Memory B cell (primary cell): ENCODE measurements around the gene CLPTM1L.
"Not testable (repeated sequence)": the region's sequence is repeated elsewhere in the genome, so short reads cannot be mapped to it uniquely, and the experiment has no call there.

Source experiments
- ATAC-seq: fragments of 150-1000 bp; cut with Tn5 transposase; 2 replicates; pipeline ENCODE4 v1.10.0; 2021; ENCODE audit warnings: low read depth, mild to moderate bottlenecking, moderate library complexity
- DNase-seq, 2 donors: peaks; one replicate each; pipeline ENCODE4 v3.0.0; 2022; ENCODE audit warnings: low spot score in 2 of 2
- H3K27ac Mint-ChIP-seq: one replicate; pipeline ENCODE4 v1.8.0; 2022; ENCODE audit warnings: mild to moderate bottlenecking, moderate library complexity, mixed read lengths
- H3K27me3 Mint-ChIP-seq: one replicate; pipeline ENCODE4 v1.8.0; 2022; ENCODE audit warnings: mixed read lengths
- H3K36me3 Mint-ChIP-seq: one replicate; pipeline ENCODE4 v1.8.0; 2022; ENCODE audit warnings: mild to moderate bottlenecking, mixed read lengths
- H3K4me1 Mint-ChIP-seq: one replicate; pipeline ENCODE4 v1.8.0; 2022; ENCODE audit warnings: mixed read lengths
- H3K4me3 Mint-ChIP-seq: one replicate; pipeline ENCODE4 v1.8.0; 2022; ENCODE audit warnings: mild to moderate bottlenecking, moderate library complexity, mixed read lengths
- H3K9me3 Mint-ChIP-seq: one replicate; pipeline ENCODE4 v1.8.0; 2022; ENCODE audit warnings: mixed read lengths

The CLPTM1L gene

DNA sequence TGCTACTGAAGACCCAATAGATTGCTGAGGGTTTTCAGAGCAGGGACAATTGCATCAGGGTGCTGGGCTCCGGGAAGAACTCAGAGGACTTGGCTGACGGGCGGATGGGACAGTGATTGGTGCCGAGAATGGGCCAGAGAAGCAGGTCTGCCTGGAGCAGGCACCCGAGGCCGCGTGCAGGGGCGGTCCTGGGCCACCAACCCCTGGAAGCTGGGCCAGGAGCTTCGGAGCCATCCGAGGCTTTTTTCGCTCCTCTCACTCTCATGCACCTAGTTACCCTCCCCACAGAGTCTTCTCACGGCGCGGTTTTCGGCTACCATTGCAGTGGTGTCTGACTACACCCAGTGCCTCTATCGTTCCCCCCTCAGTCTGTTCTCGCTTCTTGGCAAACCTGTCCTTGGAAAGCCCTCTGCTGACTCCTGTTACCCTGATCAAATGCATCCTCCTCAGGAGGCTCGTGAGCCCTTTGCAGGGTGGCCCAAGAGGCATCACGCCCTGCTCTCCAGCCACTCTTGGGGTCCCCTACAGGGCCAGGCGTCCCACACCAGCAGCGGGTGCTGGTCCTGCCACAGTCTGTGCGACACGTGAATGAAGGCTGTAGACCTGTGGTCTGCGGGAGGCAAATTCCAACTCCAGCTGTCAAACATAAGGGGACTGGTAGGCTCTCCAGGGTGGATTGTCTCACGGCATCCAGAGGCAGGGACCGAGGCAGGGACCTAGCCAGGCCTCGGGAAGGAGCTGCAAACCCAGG is 1.2 kb upstream of the CLPTM1L start:
- Mint-ChIP-seq H3K9me3 (no peaks in the 10 kb centered on the region), H3K27me3 (no peaks in the 10 kb centered on the region), H3K27ac (peak overlapping the region; percentile 68), H3K36me3 (peaks cover 4% of the 10 kb centered on the region), H3K4me1 (peaks cover 24% of the 10 kb centered on the region), H3K4me3 (peak overlapping the region; percentile 91)
- DNase-seq (no peak), ATAC-seq (no peak)

DNA sequence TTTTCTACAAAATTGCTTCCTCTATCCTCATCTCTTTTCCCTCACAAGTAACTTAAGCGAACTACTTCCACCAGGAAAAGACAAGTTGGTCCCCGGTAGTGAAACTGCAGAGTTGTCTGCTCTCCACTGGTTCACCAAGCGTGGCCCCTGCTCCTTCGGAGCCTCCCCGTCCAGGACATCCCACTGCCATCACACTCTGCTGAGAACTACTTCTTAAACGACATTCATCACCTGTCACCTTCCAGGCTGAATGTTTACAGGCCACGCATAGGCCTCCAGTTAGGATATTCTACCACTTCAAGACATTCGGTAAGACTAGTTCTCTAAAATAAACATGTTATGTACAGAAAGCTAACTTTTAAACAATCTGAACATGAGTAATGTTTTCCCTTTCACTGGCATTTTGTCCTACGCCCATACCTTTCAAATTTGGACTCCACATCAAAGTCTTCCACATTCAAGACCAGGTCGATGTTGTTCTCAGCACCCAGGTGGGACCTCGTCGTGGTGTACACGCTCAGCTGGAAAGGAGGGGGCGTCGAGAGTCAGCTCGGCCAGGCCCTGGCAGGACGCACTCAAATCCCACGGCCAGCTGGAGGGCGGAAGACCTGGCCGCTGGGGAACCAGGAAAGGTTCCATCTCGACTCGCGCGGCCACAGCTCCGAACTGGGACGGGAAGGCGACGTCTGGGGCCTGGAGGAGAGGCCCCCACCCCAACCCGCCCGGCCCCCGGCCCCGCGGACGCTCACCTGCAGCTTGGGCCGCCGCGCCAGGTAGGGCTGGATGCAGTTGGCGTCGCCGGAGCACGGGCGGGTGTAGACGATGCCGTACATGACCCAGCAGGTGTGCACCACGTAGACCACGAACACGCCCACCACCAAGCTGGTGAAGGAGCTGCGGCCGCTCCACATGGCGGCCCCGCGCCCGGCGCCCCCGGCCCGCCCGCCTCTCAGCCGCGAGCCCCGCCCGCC is 683 bp downstream of the CLPTM1L start:
- peaks cover 25% of the 10 kb centered on the region for H3K4me1 Mint-ChIP-seq

DNA sequence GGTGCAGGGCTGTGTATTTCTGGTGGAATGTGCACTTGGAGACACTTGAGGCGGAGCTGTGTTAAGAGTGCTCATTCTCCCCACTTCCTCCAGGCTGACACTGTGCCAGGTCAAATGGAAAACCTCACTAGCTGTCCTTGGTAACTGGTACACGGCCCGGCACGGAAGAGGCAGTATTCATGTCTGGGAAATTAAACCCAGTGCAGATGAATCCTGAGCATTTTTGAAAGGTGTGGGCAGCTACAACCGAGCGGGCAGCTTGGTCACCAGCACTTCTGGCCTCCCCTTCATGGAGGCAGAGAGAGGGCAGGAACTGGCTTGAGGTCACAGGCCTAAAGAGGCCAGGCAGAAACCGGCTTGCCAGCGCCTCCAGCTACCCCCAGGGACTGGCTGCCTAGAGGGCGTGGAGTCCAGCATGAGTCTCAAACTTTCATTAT is 1.6 kb downstream of the CLPTM1L start:
- Mint-ChIP-seq H3K4me3 (peak overlapping the region; percentile 74), H3K27me3 (no peaks in the 10 kb centered on the region), H3K9me3 (no peaks in the 10 kb centered on the region), H3K36me3 (peaks cover 10% of the 10 kb centered on the region), H3K4me1 (peaks cover 25% of the 10 kb centered on the region), H3K27ac (peak overlapping the region; percentile 60)
- no peak for DNase-seq
- no peak for ATAC-seq

More for the DNA sequence above, 683 bp downstream of the CLPTM1L start:
- peak overlapping the region; percentile 82 for H3K4me3 Mint-ChIP-seq
- H3K27ac Mint-ChIP-seq, result peak overlapping the region; percentile 89
- DNase-seq (no peak), ATAC-seq (peak; percentile 28)
- H3K27me3 Mint-ChIP-seq, result no peaks in the 10 kb centered on the region
- H3K36me3 Mint-ChIP-seq, result peaks cover 10% of the 10 kb centered on the region
- no peaks in the 10 kb centered on the region for H3K9me3 Mint-ChIP-seq

DNA sequence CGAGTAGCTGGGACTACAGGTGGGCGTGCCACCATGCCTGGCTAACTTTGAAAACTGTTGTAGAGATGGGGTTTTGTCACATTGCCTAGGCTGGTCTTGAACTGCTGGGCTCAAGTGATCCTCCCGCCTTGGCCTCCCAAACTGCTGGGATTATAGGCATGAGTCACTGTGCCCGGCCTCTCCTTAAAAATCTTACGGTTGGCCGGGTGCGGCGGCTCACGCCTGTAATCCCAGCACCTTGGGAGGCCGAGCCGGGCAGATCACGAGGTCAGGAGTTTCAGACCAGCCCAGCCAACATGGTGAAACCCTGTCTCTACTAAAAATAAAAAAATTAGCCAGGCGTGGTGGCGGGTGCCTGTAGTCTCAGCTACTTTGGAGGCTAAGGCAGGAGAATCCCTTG is 2.2 kb downstream of the CLPTM1L start:
- H3K36me3 Mint-ChIP-seq, result peaks cover 10% of the 10 kb centered on the region
- peaks cover 25% of the 10 kb centered on the region for H3K4me1 Mint-ChIP-seq
- ATAC-seq, H3K27me3 Mint-ChIP-seq, H3K9me3 Mint-ChIP-seq, DNase-seq, H3K4me3 Mint-ChIP-seq: not testable (repeated sequence)
- H3K27ac Mint-ChIP-seq, result peak overlapping the region; percentile 60

DNA sequence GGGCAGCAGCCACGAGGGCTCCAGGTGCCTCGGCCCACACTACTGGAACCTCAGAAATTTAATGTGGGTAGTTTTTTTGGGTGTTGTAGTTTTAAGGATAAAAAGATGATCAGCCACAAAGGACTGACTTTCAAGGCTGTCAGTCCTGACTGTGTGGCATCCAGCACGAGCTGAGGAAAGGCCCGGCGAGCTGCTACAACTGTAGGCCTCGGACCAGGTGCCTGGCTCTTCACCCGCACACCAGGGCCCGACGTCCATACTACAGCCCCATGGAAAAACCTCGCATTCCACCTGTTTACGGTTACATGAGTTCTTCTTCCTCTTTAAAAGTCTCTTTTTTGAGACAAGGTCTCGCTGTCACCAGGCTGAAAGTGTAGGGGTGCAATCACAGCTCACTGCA is 2.6 kb downstream of the CLPTM1L start:
- ATAC-seq, result no peak
- no peak for DNase-seq
- Mint-ChIP-seq H3K9me3 (no peaks in the 10 kb centered on the region), H3K36me3 (peaks cover 10% of the 10 kb centered on the region), H3K4me3 (peak overlapping the region; percentile 62), H3K27me3 (no peaks in the 10 kb centered on the region), H3K4me1 (peaks cover 25% of the 10 kb centered on the region), H3K27ac (peak overlapping the region; percentile 65)

DNA sequence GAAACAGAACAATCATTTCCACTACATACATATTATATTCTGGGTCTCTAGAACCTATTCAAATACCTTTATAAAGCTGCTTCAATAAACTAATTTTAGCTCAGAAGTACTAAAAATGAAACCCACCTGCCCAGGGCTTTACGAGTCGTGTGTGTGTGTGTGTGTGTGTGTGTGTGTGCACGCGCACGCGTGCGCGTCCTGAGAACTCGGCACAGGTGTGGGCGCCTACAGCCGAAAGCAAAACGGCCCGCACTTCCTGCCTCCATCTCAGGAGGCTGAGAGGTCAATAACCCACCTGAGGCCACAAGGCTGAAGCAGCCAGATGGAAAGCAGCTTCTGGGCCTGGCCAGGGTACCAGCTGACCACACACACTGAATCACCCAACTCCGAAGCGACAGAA is 3.0 kb downstream of the CLPTM1L start:
- no peaks in the 10 kb centered on the region for H3K27me3 Mint-ChIP-seq
- peak overlapping the region; percentile 62 for H3K4me3 Mint-ChIP-seq
- H3K9me3 Mint-ChIP-seq, result no peaks in the 10 kb centered on the region
- H3K27ac Mint-ChIP-seq, result peak overlapping the region; percentile 65
- DNase-seq (no peak), ATAC-seq (no peak)
- peaks cover 10% of the 10 kb centered on the region for H3K36me3 Mint-ChIP-seq
- peaks cover 25% of the 10 kb centered on the region for H3K4me1 Mint-ChIP-seq

DNA sequence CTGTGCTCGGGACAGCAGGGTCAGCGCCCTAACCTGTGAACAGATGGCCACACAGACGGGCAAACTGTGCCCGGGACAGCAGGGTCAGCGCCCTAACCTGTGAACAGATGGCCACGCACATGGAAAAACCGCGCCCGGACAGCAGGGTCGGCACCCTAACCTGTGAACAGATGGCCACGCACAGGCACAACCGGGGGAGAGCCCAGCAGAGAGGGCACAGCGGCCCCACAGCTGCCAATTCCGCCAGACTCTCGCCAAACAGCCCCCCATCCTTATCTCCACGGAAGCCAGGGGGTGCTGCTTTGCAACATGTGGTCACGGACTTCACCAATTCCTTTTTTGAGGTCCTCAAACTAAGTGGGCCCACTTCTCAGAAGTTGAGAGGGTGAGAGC is 5.1 kb downstream of the CLPTM1L start:
- Mint-ChIP-seq H3K36me3 (peaks cover 19% of the 10 kb centered on the region), H3K4me1 (peaks cover 31% of the 10 kb centered on the region)
- H3K9me3 Mint-ChIP-seq, DNase-seq, ATAC-seq, H3K27me3 Mint-ChIP-seq, H3K4me3 Mint-ChIP-seq, H3K27ac Mint-ChIP-seq: not testable (repeated sequence)

DNA sequence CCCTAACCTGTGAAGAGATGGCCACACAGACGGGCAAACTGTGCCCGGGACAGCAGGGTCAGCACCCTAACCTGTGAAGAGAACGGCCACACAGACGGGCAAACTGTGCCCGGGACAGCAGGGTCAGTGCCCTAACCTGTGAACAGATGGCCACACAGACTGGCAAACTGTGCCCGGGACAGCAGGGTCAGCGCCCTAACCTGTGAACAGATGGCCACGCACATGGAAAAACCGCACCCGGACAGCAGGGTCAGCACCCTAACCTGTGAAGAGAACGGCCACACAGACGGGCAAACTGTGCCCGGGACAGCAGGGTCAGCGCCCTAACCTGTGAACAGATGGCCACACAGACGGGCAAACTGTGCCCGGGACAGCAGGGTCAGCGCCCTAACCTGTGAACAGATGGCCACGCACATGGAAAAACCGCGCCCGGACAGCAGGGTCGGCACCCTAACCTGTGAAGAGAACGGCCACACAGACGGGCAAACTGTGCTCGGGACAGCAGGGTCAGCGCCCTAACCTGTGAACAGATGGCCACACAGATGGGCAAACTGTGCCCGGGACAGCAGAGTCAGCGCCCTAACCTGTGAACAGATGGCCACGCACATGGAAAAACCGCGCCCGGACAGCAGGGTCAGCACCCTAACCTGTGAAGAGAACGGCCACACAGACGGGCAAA is 5.6 kb downstream of the CLPTM1L start:
- not testable (repeated sequence) for H3K27me3 Mint-ChIP-seq, H3K4me3 Mint-ChIP-seq, DNase-seq, ATAC-seq, H3K27ac Mint-ChIP-seq, H3K9me3 Mint-ChIP-seq
- Mint-ChIP-seq H3K4me1 (peaks cover 31% of the 10 kb centered on the region), H3K36me3 (peaks cover 19% of the 10 kb centered on the region)

DNA sequence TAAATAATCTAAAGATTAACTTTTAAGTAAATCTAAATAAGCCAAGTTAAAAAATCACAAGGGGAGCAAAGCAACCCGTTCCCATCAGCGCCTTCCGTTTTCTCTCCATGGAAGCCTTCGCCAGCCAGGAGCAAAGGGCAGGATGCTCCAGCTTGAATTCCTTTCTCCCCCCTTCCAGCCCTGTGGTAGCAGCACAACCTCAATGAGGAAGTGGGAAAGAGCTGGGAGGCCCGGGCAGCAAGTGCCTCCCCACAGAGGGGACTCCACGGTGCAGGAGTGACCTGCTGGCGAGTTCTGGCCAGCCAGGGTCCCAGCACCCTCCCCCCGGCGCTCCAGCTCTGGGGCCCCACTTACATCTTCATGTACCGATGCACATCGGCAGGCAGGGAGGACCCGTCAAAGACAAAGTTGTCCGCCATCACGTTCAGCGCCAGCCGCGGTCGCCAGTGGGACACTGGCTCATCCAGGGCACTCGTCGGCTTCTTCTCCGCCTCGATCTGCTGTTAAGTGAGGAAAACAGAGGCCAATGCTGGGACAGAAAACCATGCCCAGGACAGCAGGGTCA is 6.3 kb downstream of the CLPTM1L start:
- peaks cover 25% of the 10 kb centered on the region for H3K4me1 Mint-ChIP-seq
- no peaks in the 10 kb centered on the region for H3K27me3 Mint-ChIP-seq
- H3K27ac Mint-ChIP-seq, result no peak overlapping the region
- ATAC-seq (no peak), DNase-seq (no peak)
- no peaks in the 10 kb centered on the region for H3K9me3 Mint-ChIP-seq
- no peak overlapping the region for H3K4me3 Mint-ChIP-seq
- H3K36me3 Mint-ChIP-seq, result peaks cover 19% of the 10 kb centered on the region

DNA sequence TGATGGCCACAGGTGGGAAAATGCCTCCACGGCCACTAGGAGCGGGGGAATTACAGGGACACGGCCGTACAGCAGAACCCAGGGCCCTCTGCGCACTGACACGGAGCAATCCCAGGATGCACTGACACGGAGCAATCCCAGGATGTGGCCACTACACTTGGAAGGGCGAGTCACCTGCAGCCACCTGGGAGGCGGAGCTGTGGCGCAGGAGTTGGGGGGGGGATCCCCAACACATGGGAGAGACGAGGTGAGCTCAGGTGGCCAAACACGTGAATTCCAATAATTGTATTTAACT is 6.8 kb downstream of the CLPTM1L start:
- Mint-ChIP-seq H3K27me3 (no peaks in the 10 kb centered on the region), H3K27ac (no peak overlapping the region), H3K4me1 (peaks cover 25% of the 10 kb centered on the region), H3K36me3 (peaks cover 24% of the 10 kb centered on the region), H3K4me3 (no peak overlapping the region), H3K9me3 (no peaks in the 10 kb centered on the region)
- DNase-seq (no peak), ATAC-seq (no peak)

DNA sequence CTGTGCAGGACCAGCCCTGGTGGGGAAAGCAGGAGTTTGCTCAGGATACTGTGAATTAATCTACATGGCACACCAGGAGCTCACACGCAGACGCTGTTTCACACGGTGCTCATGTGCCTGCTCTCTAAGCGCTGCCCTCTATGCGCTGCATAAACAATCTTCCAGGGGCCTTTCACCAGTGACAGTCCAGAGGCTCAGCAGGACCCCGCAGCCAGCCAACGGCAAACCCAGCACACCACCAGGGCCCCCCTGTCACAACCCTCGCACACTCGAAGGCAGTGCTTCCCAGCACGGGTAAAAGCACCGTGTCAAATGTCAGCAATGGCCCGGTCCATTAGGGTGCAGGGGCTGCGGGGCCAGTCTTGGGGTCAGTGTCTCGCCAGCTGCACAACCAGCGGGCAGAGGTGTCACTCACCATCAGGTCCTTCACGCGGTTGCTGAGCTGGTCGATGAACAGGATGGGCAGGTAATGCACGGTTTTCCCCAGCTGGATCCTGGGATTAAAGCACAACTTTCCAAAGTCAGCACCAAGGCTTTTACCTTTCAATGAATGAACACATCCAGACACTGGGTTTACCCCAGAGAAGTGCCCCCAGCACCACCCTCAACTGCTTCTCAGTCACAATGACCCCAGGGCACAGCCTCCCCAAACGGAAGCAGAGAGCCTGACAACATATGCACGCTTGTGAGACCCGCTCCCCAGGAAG is 7.3 kb downstream of the CLPTM1L start:
- Mint-ChIP-seq H3K27ac (no peak overlapping the region), H3K27me3 (no peaks in the 10 kb centered on the region), H3K36me3 (peaks cover 26% of the 10 kb centered on the region), H3K9me3 (no peaks in the 10 kb centered on the region), H3K4me3 (no peak overlapping the region), H3K4me1 (peaks cover 24% of the 10 kb centered on the region)
- ATAC-seq, result no peak
- no peak for DNase-seq

DNA sequence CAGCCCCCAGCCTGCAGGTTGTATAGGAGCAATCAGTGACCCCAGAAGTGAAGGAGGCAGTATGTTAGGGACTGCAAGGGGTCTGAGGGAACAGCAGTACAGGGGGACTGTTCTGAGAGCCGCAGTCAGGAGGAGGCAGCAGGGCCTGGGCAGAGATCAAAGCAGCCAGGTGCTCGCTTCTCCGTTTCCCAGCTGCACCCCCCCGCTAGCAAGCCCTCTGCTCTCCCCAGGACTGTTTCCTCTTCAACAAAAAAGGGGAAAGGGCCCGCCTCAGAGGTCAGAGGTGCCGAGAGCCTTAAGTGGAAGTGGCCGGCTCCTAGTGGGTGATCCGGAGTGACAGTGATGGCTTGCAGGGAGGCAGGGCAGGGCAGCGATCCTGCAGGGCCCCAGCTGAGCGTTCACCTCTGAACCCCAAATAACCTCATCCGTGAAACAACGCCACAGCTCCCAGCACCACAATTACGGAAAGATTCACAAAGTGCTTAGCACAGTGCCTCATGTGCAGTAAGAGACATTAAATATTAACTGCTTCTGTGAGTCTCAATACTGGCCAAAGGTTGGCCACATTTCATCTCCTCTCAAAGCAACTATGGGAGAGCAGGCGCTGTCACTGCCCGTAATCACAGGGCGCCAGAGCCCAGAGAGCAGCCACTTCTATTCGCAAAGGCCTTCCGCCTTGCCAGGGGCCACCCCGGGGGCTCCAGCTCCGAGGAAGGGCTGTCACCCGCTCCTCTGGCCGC is 8.0 kb downstream of the CLPTM1L start:
- Mint-ChIP-seq H3K4me3 (no peak overlapping the region), H3K36me3 (peaks cover 29% of the 10 kb centered on the region), H3K27me3 (no peaks in the 10 kb centered on the region), H3K9me3 (no peaks in the 10 kb centered on the region), H3K4me1 (peaks cover 22% of the 10 kb centered on the region), H3K27ac (no peak overlapping the region)
- ATAC-seq (no peak), DNase-seq (no peak)

DNA sequence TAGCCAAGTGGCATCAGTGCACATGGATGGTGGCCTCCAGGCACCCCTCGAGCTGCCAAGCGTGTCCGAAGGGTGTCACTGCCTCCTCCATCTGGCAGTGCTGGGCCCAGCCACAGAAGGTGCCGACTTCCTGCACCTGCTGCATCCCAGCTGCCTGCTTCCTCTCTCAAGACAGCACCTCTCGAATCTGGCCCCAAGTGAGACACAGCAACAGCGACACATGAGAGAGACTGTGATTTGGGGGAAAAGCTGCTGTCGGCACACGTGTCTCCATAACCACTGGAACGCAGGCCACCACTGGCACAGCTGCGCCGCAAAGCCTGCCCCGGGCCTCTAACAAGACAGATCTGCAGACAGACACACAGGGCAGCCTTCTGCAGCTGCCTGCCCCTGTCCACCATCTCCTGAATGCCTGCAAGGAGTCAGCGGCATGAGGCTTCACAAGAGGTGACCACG is 8.8 kb downstream of the CLPTM1L start:
- peaks cover 16% of the 10 kb centered on the region for H3K4me1 Mint-ChIP-seq
- peaks cover 26% of the 10 kb centered on the region for H3K36me3 Mint-ChIP-seq
- peak overlapping the region; percentile 90 for H3K27ac Mint-ChIP-seq
- DNase-seq (no peak), ATAC-seq (peak; percentile 89)
- no peaks in the 10 kb centered on the region for H3K27me3 Mint-ChIP-seq
- no peak overlapping the region for H3K4me3 Mint-ChIP-seq
- no peaks in the 10 kb centered on the region for H3K9me3 Mint-ChIP-seq
